DOHH2 (cell line): ENCODE measurements around the gene CHSY1.

Source experiments
- H3F3A ChIP-seq: fragments of 200-600 bp; sonication (generic), shearing (Covaris generic); 2 replicates; pipeline ENCODE4 v1.6.0; 2016; ENCODE audit warnings: antibody characterized with exemption, mild to moderate bottlenecking; ENCODE audit not compliant: control insufficient read depth, insufficient read depth
- H3K27ac ChIP-seq: fragments of 200-600 bp; sonication (generic); 2 replicates; pipeline ENCODE4 v1.5.1; 2014; ENCODE audit warnings: low read depth, mild to moderate bottlenecking, low read length, moderate library complexity
- H3K27me3 ChIP-seq: fragments of 200-600 bp; sonication (generic); 2 replicates; pipeline ENCODE4 v1.6.1; 2014; ENCODE audit warnings: mild to moderate bottlenecking, low read length, mixed read lengths; ENCODE audit not compliant: control insufficient read depth
- H3K36me3 ChIP-seq: fragments of 200-600 bp; sonication (generic); 2 replicates; pipeline ENCODE4 v1.6.1; 2014; ENCODE audit warnings: mild to moderate bottlenecking, low read length, moderate library complexity, mixed read lengths; ENCODE audit not compliant: control insufficient read depth
- H3K4me1 ChIP-seq: fragments of 200-600 bp; sonication (generic); 2 replicates; pipeline ENCODE4 v1.6.1; 2014; ENCODE audit warnings: mild to moderate bottlenecking, low read length, mixed read lengths; ENCODE audit not compliant: control insufficient read depth
- H3K4me2 ChIP-seq: fragments of 200-600 bp; sonication (generic); 2 replicates; pipeline ENCODE4 v1.6.0; 2014; ENCODE audit warnings: mild to moderate bottlenecking, low read length, moderate library complexity
- H3K4me3 ChIP-seq: fragments of 200-600 bp; sonication (generic); 2 replicates; pipeline ENCODE4 v1.5.1; 2014; ENCODE audit warnings: mild to moderate bottlenecking, low read length, mixed read lengths
- H3K79me2 ChIP-seq: fragments of 200-600 bp; sonication (generic); 2 replicates; pipeline ENCODE4 v1.6.1; 2014; ENCODE audit warnings: mild to moderate bottlenecking, low read length, mixed read lengths; ENCODE audit not compliant: control insufficient read depth
- H3K9me2 ChIP-seq: fragments of 200-600 bp; sonication (generic); replicated peaks from 2 replicates; pipeline ENCODE4 v1.6.1; 2014; ENCODE audit warnings: mild to moderate bottlenecking, low read length, mixed read lengths; ENCODE audit not compliant: control insufficient read depth
- H3K9me3 ChIP-seq: fragments of 200-600 bp; sonication (generic); 2 replicates; pipeline ENCODE4 v1.6.1; 2014; ENCODE audit warnings: antibody characterized with exemption, low read length, mixed read lengths; ENCODE audit not compliant: control insufficient read depth, insufficient read depth
- H4K20me1 ChIP-seq: fragments of 200-600 bp; sonication (generic); 2 replicates; pipeline ENCODE4 v1.6.0; 2014; ENCODE audit warnings: low read depth, mild to moderate bottlenecking, antibody characterized with exemption, low read length, moderate library complexity; ENCODE audit not compliant: control insufficient read depth, insufficient read depth
- EZH2phosphoT487 ChIP-seq: fragments of 200-600 bp; sonication (generic); IDR thresholded peaks from 2 replicates; pipeline ENCODE4 v1.6.1; 2017; ENCODE audit warnings: borderline replicate concordance, mild to moderate bottlenecking, antibody characterized with exemption, low read length, moderate library complexity, mixed read lengths
- TF ChIP-seq, protein P1 (sequence below): fragments of 200-600 bp; sonication (generic); IDR thresholded peaks from one replicate; pipeline ENCODE4 v1.5.1; 2014; ENCODE audit warnings: antibody characterized with exemption, mild to moderate bottlenecking, low read depth, low read length; ENCODE audit not compliant: poor library complexity, severe bottlenecking

The CHSY1 gene

DNA sequence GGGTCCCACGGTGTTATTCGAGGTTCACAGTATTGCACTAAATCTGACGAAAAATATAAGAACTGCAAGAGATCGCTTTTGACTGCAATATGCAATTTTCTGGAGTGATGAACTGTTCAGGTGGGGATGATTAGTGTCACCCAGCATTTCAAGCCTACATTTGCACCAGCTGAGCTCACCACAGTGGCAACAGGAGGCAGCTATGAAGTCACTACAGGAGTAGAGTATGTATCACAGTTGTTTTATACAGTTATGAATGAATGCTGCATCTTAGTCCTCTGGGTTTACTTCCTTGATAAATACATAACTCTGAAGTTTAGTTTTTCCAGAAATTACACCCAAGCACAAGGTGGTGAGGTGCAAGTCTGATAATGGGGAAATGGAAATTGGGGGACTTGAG lies 69.6 kb downstream of the CHSY1 start:
- Histone ChIP-seq H3K4me1 (no peaks in the 10 kb centered on the region), H3K79me2 (peaks cover 13% of the 10 kb centered on the region), H3K27ac (no peak overlapping the region)

DNA sequence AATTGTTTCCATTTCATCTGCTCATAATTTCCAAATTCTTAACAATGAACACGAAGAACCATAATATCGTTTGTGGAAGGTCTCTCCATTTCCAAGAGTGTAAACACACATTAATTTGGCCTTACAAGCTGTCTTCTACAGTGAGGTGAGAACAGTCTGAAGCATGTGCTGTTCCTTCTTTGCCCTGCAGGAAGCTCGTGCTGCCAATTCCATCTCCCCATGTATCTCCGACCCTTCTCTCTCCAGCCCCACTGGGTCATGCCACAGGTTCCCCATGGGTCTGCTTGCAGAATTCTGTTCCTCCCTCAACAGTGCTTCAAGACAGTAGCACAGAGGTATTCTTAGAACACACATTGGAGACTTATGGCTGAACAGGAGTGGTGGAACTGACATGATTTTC lies 70.5 kb downstream of the CHSY1 start:
- TF ChIP-seq, protein P1, sequence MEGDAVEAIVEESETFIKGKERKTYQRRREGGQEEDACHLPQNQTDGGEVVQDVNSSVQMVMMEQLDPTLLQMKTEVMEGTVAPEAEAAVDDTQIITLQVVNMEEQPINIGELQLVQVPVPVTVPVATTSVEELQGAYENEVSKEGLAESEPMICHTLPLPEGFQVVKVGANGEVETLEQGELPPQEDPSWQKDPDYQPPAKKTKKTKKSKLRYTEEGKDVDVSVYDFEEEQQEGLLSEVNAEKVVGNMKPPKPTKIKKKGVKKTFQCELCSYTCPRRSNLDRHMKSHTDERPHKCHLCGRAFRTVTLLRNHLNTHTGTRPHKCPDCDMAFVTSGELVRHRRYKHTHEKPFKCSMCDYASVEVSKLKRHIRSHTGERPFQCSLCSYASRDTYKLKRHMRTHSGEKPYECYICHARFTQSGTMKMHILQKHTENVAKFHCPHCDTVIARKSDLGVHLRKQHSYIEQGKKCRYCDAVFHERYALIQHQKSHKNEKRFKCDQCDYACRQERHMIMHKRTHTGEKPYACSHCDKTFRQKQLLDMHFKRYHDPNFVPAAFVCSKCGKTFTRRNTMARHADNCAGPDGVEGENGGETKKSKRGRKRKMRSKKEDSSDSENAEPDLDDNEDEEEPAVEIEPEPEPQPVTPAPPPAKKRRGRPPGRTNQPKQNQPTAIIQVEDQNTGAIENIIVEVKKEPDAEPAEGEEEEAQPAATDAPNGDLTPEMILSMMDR, result no peak
- TF ChIP-seq EZH2phosphoT487, result no peak
- Histone ChIP-seq H3K9me2 (no peaks in the 10 kb centered on the region), H3K36me3 (peaks cover 9% of the 10 kb centered on the region), H3K4me1 (no peaks in the 10 kb centered on the region), H3K4me2 (no peak overlapping the region), H3K9me3 (no peaks in the 10 kb centered on the region), H3K4me3 (no peak overlapping the region), H4K20me1 (peaks cover 19% of the 10 kb centered on the region), H3K79me2 (peaks cover 10% of the 10 kb centered on the region), H3K27me3 (no peaks in the 10 kb centered on the region), H3F3A (no peaks in the 10 kb centered on the region), H3K27ac (no peak overlapping the region)

More for the DNA sequence above, 69.6 kb downstream of the CHSY1 start:
- H3K36me3 ChIP-seq, result peaks cover 9% of the 10 kb centered on the region
- no peak overlapping the region for H3K4me3 ChIP-seq
- H3K9me2 ChIP-seq, result no peaks in the 10 kb centered on the region
- H4K20me1 ChIP-seq, result peaks cover 19% of the 10 kb centered on the region
- TF ChIP-seq, protein P1, result no peak
- no peaks in the 10 kb centered on the region for H3K27me3 ChIP-seq
- H3K9me3 ChIP-seq, result no peaks in the 10 kb centered on the region
- H3K4me2 ChIP-seq, result no peak overlapping the region
- H3F3A ChIP-seq, result no peaks in the 10 kb centered on the region

GRCh38 chr15:101180620-101181307 lies 71.1 kb downstream of the CHSY1 start:
- H3K27me3 ChIP-seq, result no peaks in the 10 kb centered on the region
- H3K4me2 ChIP-seq, result no peak overlapping the region
- peaks cover 2% of the 10 kb centered on the region for H3K4me1 ChIP-seq
- H3K9me3 ChIP-seq, result no peaks in the 10 kb centered on the region
- no peak overlapping the region for H3K27ac ChIP-seq
- H4K20me1 ChIP-seq, result peaks cover 19% of the 10 kb centered on the region
- 0 out of 2 replicates have a peak, but pooled peaks cover 1% of the 10 kb centered on the region for H3F3A ChIP-seq
- peaks cover 9% of the 10 kb centered on the region for H3K36me3 ChIP-seq
- H3K9me2 ChIP-seq, result no peaks in the 10 kb centered on the region
- TF ChIP-seq, protein P1, result no peak
- TF ChIP-seq EZH2phosphoT487, result no peak
- H3K79me2 ChIP-seq, result peaks cover 9% of the 10 kb centered on the region
- no peak overlapping the region for H3K4me3 ChIP-seq
